Stomach (tissue), 19 donors: ENCODE measurements around the gene PHKA2. TPM values are rescaled to one million over a fixed set of nuclear protein-coding genes. Genes with fewer than 3 reads are reported as not detected.

Experiments used
- DNase-seq, 2 donors: peaks; one replicate each; pipeline versions ENCODE4 v3.0.0 to v3.0.0-alpha.2; 2013 to 2019
- H3K27ac ChIP-seq, 5 donors: fragments of 200-600 bp in 4 of 5; sonication (generic) in 4 of 5; one replicate each; pipeline ENCODE4 v1.5.1; 2013 to 2019; ENCODE audit warnings: mild to moderate bottlenecking in 1 of 5, moderate library complexity in 1 of 5
- H3K27me3 ChIP-seq, 3 donors: fragments of 200-600 bp; sonication (generic); one replicate each; pipeline ENCODE4 v1.5.1; 2017 to 2019; ENCODE audit warnings: mixed run types in 1 of 3
- H3K36me3 ChIP-seq, 4 donors: fragments of 200-600 bp; sonication (generic); 1 replicate in 3 of 4; 2 replicates in 1 of 4; pipeline ENCODE4 v1.5.1; 2016 to 2019
- H3K4me1 ChIP-seq, 4 donors: fragments of 200-600 bp; sonication (generic); one replicate each; pipeline ENCODE4 v1.5.1; 2016 to 2019
- H3K4me3 ChIP-seq, 4 donors: fragments of 200-600 bp; sonication (generic) in 3 of 4; one replicate each; pipeline ENCODE4 v1.5.1; 2016 to 2019; ENCODE audit warnings: mild to moderate bottlenecking in 1 of 4
- H3K9me3 ChIP-seq, 4 donors: fragments of 200-600 bp; sonication (generic); one replicate each; pipeline ENCODE4 v1.5.1; 2016 to 2019
- EP300 ChIP-seq: sonication (generic); formaldehyde crosslinking; IDR thresholded peaks from one replicate; pipeline ENCODE4 v1.6.1; 2017; ENCODE audit warnings: antibody characterized with exemption
- POLR2A ChIP-seq, 4 donors: fragments of 450-650 bp; IDR thresholded peaks; one replicate each; pipeline ENCODE4 v1.6.1; 2016; ENCODE audit warnings: antibody characterized with exemption in 4 of 4, control low read depth in 2 of 4, mild to moderate bottlenecking in 1 of 4, moderate library complexity in 1 of 4
- POLR2AphosphoS5 ChIP-seq, 3 donors: sonication (generic); formaldehyde crosslinking; IDR thresholded peaks; one replicate each; pipeline ENCODE4 v1.6.1; 2016; ENCODE audit warnings: antibody characterized with exemption in 3 of 3
- WGBS, 5 donors: extraction: QIAGEN DNeasy Blood & Tissue Kit in 3 of 5; methylation state at CpG; one replicate each; pipeline versions ENCODE4 v1.1.5 to v1.1.7; 2013 to 2018; 5-methylcytosine and 5-hydroxymethylcytosine counted together
- intact Hi-C: fragments of 100-400 bp; cut with DNase I; formaldehyde crosslinking; loops from one replicate; pipeline ENCODE4 v1.15.1; 2023; ENCODE audit warnings: low total_unique reads
- long read RNA-seq, 10 donors: transcript quantifications; one replicate each; lab custom pipeline, GENCODE V29; 2026
- polyA plus RNA-seq, 3 donors: library from polyadenylated mRNA; stranded (reverse); fragments of 200-250 nt; gene quantifications; one replicate each; pipeline ENCODE4 v1.2.3, GENCODE V29; 2013
- total RNA-seq, 5 donors: library from RNA; depleted of rRNA; stranded (reverse); fragments of >200 nt; gene quantifications; one replicate each; pipeline versions ENCODE4 v1.1.0 to v1.2.3, GENCODE V29; 2014 to 2016
- TF ChIP-seq, protein P1 (sequence below), 7 experiments: fragments of 450-650 bp in 4 of 7; fragments of 200-600 bp in 3 of 7; sonication (generic) in 3 of 7; IDR thresholded peaks; one replicate each; pipeline ENCODE4 v1.5.1; 2016 to 2019; ENCODE audit warnings: antibody characterized with exemption in 7 of 7, control low read depth in 2 of 7, mild to moderate bottlenecking in 1 of 7
- donor health status: healthy with polysubstance abuse.
- donor health status: Bipolar disorder and iron deficiency.
- donor health status: healthy.

Gene PHKA2, protein sequence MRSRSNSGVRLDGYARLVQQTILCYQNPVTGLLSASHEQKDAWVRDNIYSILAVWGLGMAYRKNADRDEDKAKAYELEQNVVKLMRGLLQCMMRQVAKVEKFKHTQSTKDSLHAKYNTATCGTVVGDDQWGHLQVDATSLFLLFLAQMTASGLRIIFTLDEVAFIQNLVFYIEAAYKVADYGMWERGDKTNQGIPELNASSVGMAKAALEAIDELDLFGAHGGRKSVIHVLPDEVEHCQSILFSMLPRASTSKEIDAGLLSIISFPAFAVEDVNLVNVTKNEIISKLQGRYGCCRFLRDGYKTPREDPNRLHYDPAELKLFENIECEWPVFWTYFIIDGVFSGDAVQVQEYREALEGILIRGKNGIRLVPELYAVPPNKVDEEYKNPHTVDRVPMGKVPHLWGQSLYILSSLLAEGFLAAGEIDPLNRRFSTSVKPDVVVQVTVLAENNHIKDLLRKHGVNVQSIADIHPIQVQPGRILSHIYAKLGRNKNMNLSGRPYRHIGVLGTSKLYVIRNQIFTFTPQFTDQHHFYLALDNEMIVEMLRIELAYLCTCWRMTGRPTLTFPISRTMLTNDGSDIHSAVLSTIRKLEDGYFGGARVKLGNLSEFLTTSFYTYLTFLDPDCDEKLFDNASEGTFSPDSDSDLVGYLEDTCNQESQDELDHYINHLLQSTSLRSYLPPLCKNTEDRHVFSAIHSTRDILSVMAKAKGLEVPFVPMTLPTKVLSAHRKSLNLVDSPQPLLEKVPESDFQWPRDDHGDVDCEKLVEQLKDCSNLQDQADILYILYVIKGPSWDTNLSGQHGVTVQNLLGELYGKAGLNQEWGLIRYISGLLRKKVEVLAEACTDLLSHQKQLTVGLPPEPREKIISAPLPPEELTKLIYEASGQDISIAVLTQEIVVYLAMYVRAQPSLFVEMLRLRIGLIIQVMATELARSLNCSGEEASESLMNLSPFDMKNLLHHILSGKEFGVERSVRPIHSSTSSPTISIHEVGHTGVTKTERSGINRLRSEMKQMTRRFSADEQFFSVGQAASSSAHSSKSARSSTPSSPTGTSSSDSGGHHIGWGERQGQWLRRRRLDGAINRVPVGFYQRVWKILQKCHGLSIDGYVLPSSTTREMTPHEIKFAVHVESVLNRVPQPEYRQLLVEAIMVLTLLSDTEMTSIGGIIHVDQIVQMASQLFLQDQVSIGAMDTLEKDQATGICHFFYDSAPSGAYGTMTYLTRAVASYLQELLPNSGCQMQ
- total RNA-seq (10 to 100 TPM; 13.6 to 63.4 (median 15.8) TPM), polyA plus RNA-seq (10 to 100 TPM; 10.5 to 21.9 (median 14.4) TPM)
- long read RNA-seq, donor 1 = 0 reads
- long read RNA-seq, donor 2, full-length matches to known transcripts = 5 of 5 reads
- long read RNA-seq, donor 2, partial matches to known transcripts = 0 of 5 reads
- long read RNA-seq, donor 2, other reads (novel, unspliced or antisense) = 0 of 5 reads
- long read RNA-seq, donor 3, partial matches to known transcripts = 0 of 1 reads
- long read RNA-seq, donor 3, other reads (novel, unspliced or antisense) = 0 of 1 reads
- long read RNA-seq, donor 4, partial matches to known transcripts = 0 of 1 reads
- long read RNA-seq, donor 4, other reads (novel, unspliced or antisense) = 0 of 1 reads
- long read RNA-seq, donor 5, full-length matches to known transcripts = 2 of 2 reads
- long read RNA-seq, donor 5, partial matches to known transcripts = 0 of 2 reads
- long read RNA-seq, donor 5, other reads (novel, unspliced or antisense) = 0 of 2 reads
- long read RNA-seq, donor 6, transcript PHKA2-203 (4 exons, 1,945 nt) = major isoform, 7 of 11 reads
- long read RNA-seq, donor 6, partial matches to known transcripts = 0 of 11 reads
- long read RNA-seq, donor 6, other reads (novel, unspliced or antisense) = 0 of 11 reads
- long read RNA-seq, donor 7, partial matches to known transcripts = 0 of 1 reads
- long read RNA-seq, donor 7, other reads (novel, unspliced or antisense) = 0 of 1 reads
- long read RNA-seq, donor 8, partial matches to known transcripts = 0 of 5 reads
- long read RNA-seq, donor 8, other reads (novel, unspliced or antisense) = 0 of 5 reads
- long read RNA-seq, donor 9 = 0 reads
- long read RNA-seq, donor 10, full-length matches to known transcripts = 1 of 1 reads
- long read RNA-seq, donor 10, partial matches to known transcripts = 0 of 1 reads
- long read RNA-seq, donor 10, other reads (novel, unspliced or antisense) = 0 of 1 reads

- peaks cover 5 to 31% (median 10%) of the 10 kb centered on the region in 4 donors for H3K4me1 ChIP-seq
- H3K27ac ChIP-seq = peak within 1 kb of the TSS; percentile 90 to 98 (median 93)
- intact Hi-C loops = no loop called here
- WGBS, 5 donors = 1 to 29% (median 6%) methylated on average over 6 to 64 of the region's 64 CpGs
- H3K9me3 ChIP-seq = peaks cover 0 to 4% (median 2%) of the 10 kb centered on the region in 4 donors
- H3K27me3 ChIP-seq = peaks cover 0 to 8% (median 0%) of the 10 kb centered on the region in 3 donors
- peak within 1 kb of the TSS; percentile 61 to 68 (median 62) for H3K4me3 ChIP-seq
- TF ChIP-seq POLR2AphosphoS5 (IDR thresholded peaks at IDR 0.05) = no peak
- no peak for TF ChIP-seq POLR2A (IDR thresholded peaks at IDR 0.05)
- no peak for TF ChIP-seq EP300
- TF ChIP-seq, protein P1, sequence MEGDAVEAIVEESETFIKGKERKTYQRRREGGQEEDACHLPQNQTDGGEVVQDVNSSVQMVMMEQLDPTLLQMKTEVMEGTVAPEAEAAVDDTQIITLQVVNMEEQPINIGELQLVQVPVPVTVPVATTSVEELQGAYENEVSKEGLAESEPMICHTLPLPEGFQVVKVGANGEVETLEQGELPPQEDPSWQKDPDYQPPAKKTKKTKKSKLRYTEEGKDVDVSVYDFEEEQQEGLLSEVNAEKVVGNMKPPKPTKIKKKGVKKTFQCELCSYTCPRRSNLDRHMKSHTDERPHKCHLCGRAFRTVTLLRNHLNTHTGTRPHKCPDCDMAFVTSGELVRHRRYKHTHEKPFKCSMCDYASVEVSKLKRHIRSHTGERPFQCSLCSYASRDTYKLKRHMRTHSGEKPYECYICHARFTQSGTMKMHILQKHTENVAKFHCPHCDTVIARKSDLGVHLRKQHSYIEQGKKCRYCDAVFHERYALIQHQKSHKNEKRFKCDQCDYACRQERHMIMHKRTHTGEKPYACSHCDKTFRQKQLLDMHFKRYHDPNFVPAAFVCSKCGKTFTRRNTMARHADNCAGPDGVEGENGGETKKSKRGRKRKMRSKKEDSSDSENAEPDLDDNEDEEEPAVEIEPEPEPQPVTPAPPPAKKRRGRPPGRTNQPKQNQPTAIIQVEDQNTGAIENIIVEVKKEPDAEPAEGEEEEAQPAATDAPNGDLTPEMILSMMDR (IDR thresholded peaks at IDR 0.05) = no peak
- DNase-seq = peak in 1 of 2 donors; percentile 53
- peaks cover 0 to 5% (median 0%) of the 10 kb centered on the region in 4 donors for H3K36me3 ChIP-seq
These were observed at the start of gene PHKA2 for GRCh38 chrX:18983666-18984380. TSS of gene PHKA2 (minus strand) at chrX:18984114. CDS start at chrX:18983932, 182 bp downstream.

- intact Hi-C loops = no loop called here
- no peak for TF ChIP-seq POLR2A (IDR thresholded peaks at IDR 0.05)
- TF ChIP-seq, protein P1 (IDR thresholded peaks at IDR 0.05) = no peak
- TF ChIP-seq POLR2AphosphoS5 (IDR thresholded peaks at IDR 0.05) = no peak
- no peak for TF ChIP-seq EP300
- Histone ChIP-seq H3K4me1 (no peaks in the 10 kb centered on the region), H3K27ac (no peak overlapping the region), H3K9me3 (no peaks in the 10 kb centered on the region), H3K27me3 (no peaks in the 10 kb centered on the region), H3K36me3 (no peaks in the 10 kb centered on the region), H3K4me3 (no peak overlapping the region)
- DNase-seq = peak in 1 of 2 donors; percentile 45
- 32 to 77% (median 49%) methylated on average over 3 of the region's 3 CpGs for WGBS, 5 donors
These were observed 46.9 kb upstream of the PHKA2 start for GRCh38 chrX:19030805-19031204.

GRCh38 chrX:19028560-19028959, 44.6 kb upstream of the PHKA2 start:
- DNase-seq = no peak
- no peak overlapping the region for H3K27ac ChIP-seq
- TF ChIP-seq, protein P1 (IDR thresholded peaks at IDR 0.05) = no peak
- TF ChIP-seq POLR2A (IDR thresholded peaks at IDR 0.05) = no peak
- no peak for TF ChIP-seq POLR2AphosphoS5 (IDR thresholded peaks at IDR 0.05)
- no peak for TF ChIP-seq EP300
- no peaks in the 10 kb centered on the region for H3K4me1 ChIP-seq
- intact Hi-C loops = no loop called here
- no peaks in the 10 kb centered on the region for H3K27me3 ChIP-seq
- no peaks in the 10 kb centered on the region for H3K36me3 ChIP-seq
- 75 to 92% (median 89%) methylated on average over 6 of the region's 6 CpGs for WGBS, 5 donors
- H3K4me3 ChIP-seq = no peak overlapping the region
- no peaks in the 10 kb centered on the region for H3K9me3 ChIP-seq
